Mammary epithelial cell (primary cell): ENCODE results near the gene KCNIP3.

Experiments used
- EZH2 ChIP-seq: IDR thresholded peaks from 2 replicates; pipeline ENCODE4 v1.6.1; 2012; ENCODE audit warnings: low read length, inconsistent platforms, borderline replicate concordance
- TF ChIP-seq, protein P1 (sequence below), 2 donors: IDR thresholded peaks in 1 of 2; conservative IDR thresholded peaks in 1 of 2; 2 replicates each; pipeline ENCODE4 v1.5.1; 2011 to 2012; ENCODE audit warnings: inconsistent platforms in 2 of 2, low read length in 2 of 2, mild to moderate bottlenecking in 2 of 2, control low read depth in 1 of 2, low read depth in 1 of 2; ENCODE audit not compliant: insufficient read depth in 1 of 2; ENCODE audit errors: extremely low read depth in 1 of 2

DNA sequence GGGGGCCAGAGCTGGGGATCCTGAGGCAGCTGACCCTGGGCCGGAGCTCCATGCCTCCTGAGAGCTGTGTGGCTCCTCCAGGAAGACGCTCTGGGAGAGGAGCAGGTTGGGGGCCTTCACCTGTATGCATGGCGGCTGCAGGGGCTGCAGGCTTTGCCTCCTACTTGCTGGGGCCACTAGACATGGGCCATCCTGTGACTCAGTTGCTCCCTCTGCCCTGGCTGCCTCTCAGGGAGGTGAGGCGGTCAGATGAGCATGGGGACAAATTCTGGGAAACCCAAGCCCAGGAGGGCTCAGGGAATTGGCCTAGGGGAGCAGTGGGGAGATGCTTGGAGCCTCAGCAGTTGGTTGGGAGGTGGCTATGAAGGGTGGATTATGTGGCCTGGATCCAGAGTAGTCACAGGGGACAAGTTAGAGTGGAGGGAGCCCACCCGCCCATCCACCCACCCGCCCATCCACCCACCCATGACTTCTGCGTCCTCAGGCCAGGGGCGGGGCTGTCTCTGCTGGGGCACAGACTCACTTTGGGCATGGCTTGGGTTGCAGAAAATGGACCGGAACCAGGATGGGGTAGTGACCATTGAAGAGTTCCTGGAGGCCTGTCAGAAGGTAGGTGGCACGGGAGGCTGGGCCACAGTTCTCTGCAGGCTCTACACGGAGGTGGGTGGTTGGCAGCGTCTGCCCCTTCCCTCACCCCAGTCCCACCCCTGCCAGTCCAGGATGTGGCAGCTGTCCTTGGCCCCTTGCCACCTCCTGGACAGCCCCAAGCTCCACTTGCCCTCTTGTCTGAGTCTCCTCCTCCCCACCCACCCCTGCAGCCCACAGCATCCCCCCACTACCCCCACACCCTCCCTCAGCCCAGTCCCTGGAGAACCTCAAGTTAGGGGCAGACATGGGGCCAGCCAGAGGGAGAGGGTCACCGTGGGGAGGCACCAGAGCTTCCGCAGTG is 85.8 kb downstream of the KCNIP3 start:
- TF ChIP-seq, protein P1, sequence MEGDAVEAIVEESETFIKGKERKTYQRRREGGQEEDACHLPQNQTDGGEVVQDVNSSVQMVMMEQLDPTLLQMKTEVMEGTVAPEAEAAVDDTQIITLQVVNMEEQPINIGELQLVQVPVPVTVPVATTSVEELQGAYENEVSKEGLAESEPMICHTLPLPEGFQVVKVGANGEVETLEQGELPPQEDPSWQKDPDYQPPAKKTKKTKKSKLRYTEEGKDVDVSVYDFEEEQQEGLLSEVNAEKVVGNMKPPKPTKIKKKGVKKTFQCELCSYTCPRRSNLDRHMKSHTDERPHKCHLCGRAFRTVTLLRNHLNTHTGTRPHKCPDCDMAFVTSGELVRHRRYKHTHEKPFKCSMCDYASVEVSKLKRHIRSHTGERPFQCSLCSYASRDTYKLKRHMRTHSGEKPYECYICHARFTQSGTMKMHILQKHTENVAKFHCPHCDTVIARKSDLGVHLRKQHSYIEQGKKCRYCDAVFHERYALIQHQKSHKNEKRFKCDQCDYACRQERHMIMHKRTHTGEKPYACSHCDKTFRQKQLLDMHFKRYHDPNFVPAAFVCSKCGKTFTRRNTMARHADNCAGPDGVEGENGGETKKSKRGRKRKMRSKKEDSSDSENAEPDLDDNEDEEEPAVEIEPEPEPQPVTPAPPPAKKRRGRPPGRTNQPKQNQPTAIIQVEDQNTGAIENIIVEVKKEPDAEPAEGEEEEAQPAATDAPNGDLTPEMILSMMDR (conservative IDR thresholded peaks at IDR 0.05 in 1 of 2, IDR thresholded peaks at IDR 0.05 in 1 of 2; ENCODE audit: extremely low read depth in 1 of 2, insufficient read depth in 1 of 2, low read depth in 1 of 2, low read length in 2 of 2): no peak
- TF ChIP-seq EZH2: no peak
